Uterus (tissue), 2 donors: ENCODE data around the gene SEL1L2.

Experiments used
- CTCF ChIP-seq, 4 experiments: fragments of 200-600 bp in 2 of 4; fragments of 450-650 bp in 2 of 4; sonication (generic) in 2 of 4; IDR thresholded peaks; one replicate each; pipeline ENCODE4 v1.5.1; 2016 to 2019; ENCODE audit warnings: antibody characterized with exemption in 4 of 4, mild to moderate bottlenecking in 2 of 4, moderate library complexity in 1 of 4
- POLR2A ChIP-seq, 2 donors: fragments of 450-650 bp; IDR thresholded peaks; one replicate each; pipeline ENCODE4 v1.6.1; 2016; ENCODE audit warnings: antibody characterized with exemption in 2 of 2, mild to moderate bottlenecking in 1 of 2, moderate library complexity in 1 of 2

GRCh38 chr20:13922241-13922640, 68.2 kb downstream of the SEL1L2 start:
- TF ChIP-seq CTCF (IDR thresholded peaks at IDR 0.05) (no peak), POLR2A (IDR thresholded peaks at IDR 0.05) (no peak)
